ENCODE results near the gene XPO4. TPM values are rescaled to one million over a fixed set of nuclear protein-coding genes. Genes with fewer than 3 reads are reported as not detected.

Gene XPO4
- total RNA-seq, 1 experiment from 2014 or later: 34.1 TPM

GRCh38 chr13:20825477-20825875, 77.1 kb downstream of the XPO4 start:
- no peak overlapping the region for H2BK20ac ChIP-seq (ENCODE audit: low read depth, low read length, poor library complexity, severe bottlenecking)
- no peak overlapping the region for H4K8ac ChIP-seq (replicated peaks; ENCODE audit: insufficient read length, low read depth, low read length)
- Mint-ChIP-seq H3K4me1 (peaks cover 10 to 21% of the 10 kb centered on the region in 2 experiments), H3K9me3 (no peaks in the 10 kb centered on the region), H3K4me3 (no peak overlapping the region), H3K36me3 (ENCODE audit: insufficient read depth in 1 of 3, low read depth in 3 of 3) (peaks cover 3 to 5% (median 4%) of the 10 kb centered on the region in 3 experiments; a peak in 4 of 7 replicates), H3K27me3 (ENCODE audit: low read depth) (no peaks in the 10 kb centered on the region), H3K27ac (no peak overlapping the region)
- H2AK5ac ChIP-seq (ENCODE audit: insufficient read length, low read length): no peak overlapping the region
- H3K18ac ChIP-seq (ENCODE audit: insufficient read length, low read depth, low read length): no peak overlapping the region
- H3K27me3 ChIP-seq (ENCODE audit: insufficient read depth, low read length): no peaks in the 10 kb centered on the region
- no peak overlapping the region for H3T11ph ChIP-seq (ENCODE audit: low read length)
- H3K79me1 ChIP-seq (ENCODE audit: insufficient read depth, low read depth, low read length, poor library complexity, severe bottlenecking): no peaks in the 10 kb centered on the region
- H3K56ac ChIP-seq (ENCODE audit: insufficient read length, low read depth, low read length): no peak overlapping the region
- H3K79me2 ChIP-seq (ENCODE audit: insufficient read depth, low read length): no peaks in the 10 kb centered on the region; the same call in 1 of the 2 replicates
- no CpG with 5 or more reads among the region's 3 CpGs for WGBS (ENCODE audit: extremely low coverage, insufficient read length, low lambda C conversion rate)
- H3K4me1 ChIP-seq (ENCODE audit: insufficient read depth, low read length): peaks cover 2% of the 10 kb centered on the region; the same call in 1 of the 2 replicates
- DNase-seq: no peak
- no peak overlapping the region for H4K5ac ChIP-seq (ENCODE audit: insufficient read length, low read depth, low read length)
- no peak overlapping the region for H2BK5ac ChIP-seq (ENCODE audit: insufficient read length, low read length)
- H3K4me2 ChIP-seq (ENCODE audit: insufficient read depth, insufficient read length, low read length): no peak overlapping the region
- no peak overlapping the region for H3K14ac ChIP-seq (ENCODE audit: insufficient read depth, low read length)
- H2BK12ac ChIP-seq (ENCODE audit: insufficient read length, low read depth, low read length): no peak overlapping the region
- H2AFZ ChIP-seq (ENCODE audit: low read length): no peak overlapping the region
- no peaks in the 10 kb centered on the region for H3K23me2 ChIP-seq (ENCODE audit: insufficient read length, low read depth, low read length, poor library complexity, severe bottlenecking)
- no peak overlapping the region for H3K27ac ChIP-seq (ENCODE audit: insufficient read length, low read depth, low read length)
- H4K91ac ChIP-seq (ENCODE audit: insufficient read length, low read depth, low read length): no peak overlapping the region
- no peak overlapping the region for H3K9ac ChIP-seq (ENCODE audit: extremely low read depth, insufficient read length, low read length)
- TF ChIP-seq CTCF (conservative IDR thresholded peaks at IDR 0.05): no peak
- no peak overlapping the region for H2BK120ac ChIP-seq (ENCODE audit: low read depth, low read length, poor library complexity, severe bottlenecking)
- H2BK15ac ChIP-seq (ENCODE audit: low read depth, low read length): no peak overlapping the region
- no peaks in the 10 kb centered on the region for H3K9me3 ChIP-seq (ENCODE audit: control insufficient read depth, low read depth, low read length)
- no peak overlapping the region for H3K23ac ChIP-seq (ENCODE audit: insufficient read length, low read depth, low read length)
- H4K20me1 ChIP-seq (ENCODE audit: control insufficient read depth, insufficient read depth, insufficient read length): no peaks in the 10 kb centered on the region
- no peak overlapping the region for H3K4ac ChIP-seq (ENCODE audit: low read depth, low read length)

Data from H9 (cell line).